ENCODE measurements around the gene ZDHHC3. TPM values are rescaled to one million over a fixed set of nuclear protein-coding genes. Genes with fewer than 3 reads are reported as not detected.

The ZDHHC3 gene
- total and polyA plus RNA-seq, 12 donors, result 30.1 to 148 (median 95.8) TPM

DNA sequence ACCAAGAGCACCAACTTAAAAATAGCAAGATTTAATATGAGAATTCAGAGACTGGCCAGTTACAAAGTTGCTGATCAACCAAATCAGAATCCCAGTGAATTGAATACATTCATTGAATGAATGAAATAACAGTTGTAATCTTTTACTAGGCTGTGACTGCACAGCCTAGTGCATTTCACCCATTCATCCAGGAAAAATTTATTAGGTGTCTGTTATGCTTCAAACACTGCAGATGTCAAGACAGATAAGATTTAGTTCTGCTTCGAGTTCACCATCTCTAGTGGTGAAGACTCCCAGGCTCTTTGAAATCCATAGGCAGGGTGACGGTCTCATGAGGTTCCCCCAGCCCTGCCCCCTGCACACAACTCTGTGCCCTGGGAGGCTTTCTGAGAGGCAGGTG, 72.7 kb downstream of the ZDHHC3 start:
- TF ChIP-seq, protein P1, sequence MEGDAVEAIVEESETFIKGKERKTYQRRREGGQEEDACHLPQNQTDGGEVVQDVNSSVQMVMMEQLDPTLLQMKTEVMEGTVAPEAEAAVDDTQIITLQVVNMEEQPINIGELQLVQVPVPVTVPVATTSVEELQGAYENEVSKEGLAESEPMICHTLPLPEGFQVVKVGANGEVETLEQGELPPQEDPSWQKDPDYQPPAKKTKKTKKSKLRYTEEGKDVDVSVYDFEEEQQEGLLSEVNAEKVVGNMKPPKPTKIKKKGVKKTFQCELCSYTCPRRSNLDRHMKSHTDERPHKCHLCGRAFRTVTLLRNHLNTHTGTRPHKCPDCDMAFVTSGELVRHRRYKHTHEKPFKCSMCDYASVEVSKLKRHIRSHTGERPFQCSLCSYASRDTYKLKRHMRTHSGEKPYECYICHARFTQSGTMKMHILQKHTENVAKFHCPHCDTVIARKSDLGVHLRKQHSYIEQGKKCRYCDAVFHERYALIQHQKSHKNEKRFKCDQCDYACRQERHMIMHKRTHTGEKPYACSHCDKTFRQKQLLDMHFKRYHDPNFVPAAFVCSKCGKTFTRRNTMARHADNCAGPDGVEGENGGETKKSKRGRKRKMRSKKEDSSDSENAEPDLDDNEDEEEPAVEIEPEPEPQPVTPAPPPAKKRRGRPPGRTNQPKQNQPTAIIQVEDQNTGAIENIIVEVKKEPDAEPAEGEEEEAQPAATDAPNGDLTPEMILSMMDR (IDR thresholded peaks at IDR 0.05), result no peak
- no peak for TF ChIP-seq POLR2A (IDR thresholded peaks at IDR 0.05)
- H3K27ac ChIP-seq, result no peak overlapping the region
- H3K4me3 ChIP-seq, result no peak overlapping the region
- no peaks in the 10 kb centered on the region for H3K9me3 ChIP-seq (replicated peaks in 1 of 3)
- DNase-seq, result no peak
- intact Hi-C loops (cut with DNase I), result no loop called here
- 36 to 43% (median 40%) methylated on average over 2 of the region's 2 CpGs for WGBS, 4 donors
- H3K36me3 ChIP-seq (replicated peaks in 1 of 2), result no peaks in the 10 kb centered on the region
- H3K27me3 ChIP-seq, result peaks cover 11% of the 10 kb centered on the region
- no peaks in the 10 kb centered on the region for H3K4me1 ChIP-seq (replicated peaks in 1 of 2)

GRCh38 chr3:44902628-44903027, 73.3 kb downstream of the ZDHHC3 start:
- Histone ChIP-seq H3K9me3 (replicated peaks in 1 of 3) (no peaks in the 10 kb centered on the region), H3K4me1 (replicated peaks in 1 of 2) (no peaks in the 10 kb centered on the region), H3K27me3 (peaks cover 11% of the 10 kb centered on the region), H3K4me3 (no peak overlapping the region), H3K36me3 (replicated peaks in 1 of 2) (no peaks in the 10 kb centered on the region), H3K27ac (no peak overlapping the region)
- no peak for TF ChIP-seq POLR2A (IDR thresholded peaks at IDR 0.05)
- TF ChIP-seq, protein P1 (IDR thresholded peaks at IDR 0.05), result no peak
- DNase-seq, result no peak
- intact Hi-C loops (cut with DNase I), result no loop called here
- WGBS, 4 donors, result 50 to 58% (median 51%) methylated on average over 4 of the region's 4 CpGs

DNA sequence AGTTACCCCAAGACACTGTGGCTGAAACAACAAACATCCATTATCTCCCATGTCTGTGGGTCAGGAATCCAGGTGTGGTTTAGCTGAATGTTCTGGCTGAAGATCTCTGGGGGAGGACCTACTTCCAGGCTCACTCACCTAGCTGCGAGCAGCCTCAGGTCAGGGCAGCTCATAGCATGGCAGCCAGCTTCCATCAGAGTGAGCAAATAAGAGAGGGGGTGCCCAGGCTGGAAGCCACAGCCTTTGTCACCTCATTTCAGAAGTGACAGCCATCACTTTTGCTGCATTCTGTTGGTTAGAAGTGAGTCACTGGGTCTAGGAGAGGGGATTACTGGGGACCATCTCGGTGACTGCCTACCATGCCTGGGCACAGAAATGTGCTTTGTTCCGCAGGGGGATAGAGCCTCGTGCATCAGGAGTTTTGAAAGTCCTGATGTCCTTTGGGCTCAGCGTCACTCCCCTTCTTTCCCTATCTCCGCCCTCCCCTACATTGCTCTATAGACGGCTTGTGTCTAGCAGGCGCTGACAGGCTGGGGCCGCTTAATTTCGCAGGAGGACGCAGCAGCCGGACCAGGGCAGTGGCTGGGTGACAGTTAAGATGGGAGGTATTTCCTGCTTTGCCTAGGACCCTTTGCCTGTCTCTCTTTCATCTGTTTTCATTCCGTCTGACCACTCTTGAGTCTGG, 76.1 kb downstream of the ZDHHC3 start:
- H3K4me1 ChIP-seq (replicated peaks in 1 of 2), result no peaks in the 10 kb centered on the region
- no peak overlapping the region for H3K27ac ChIP-seq
- no peak for DNase-seq
- no peak overlapping the region for H3K4me3 ChIP-seq
- no peaks in the 10 kb centered on the region for H3K9me3 ChIP-seq (replicated peaks in 1 of 3)
- peaks cover 11% of the 10 kb centered on the region for H3K27me3 ChIP-seq
- intact Hi-C loops (cut with DNase I), result no loop called here
- TF ChIP-seq, protein P1 (IDR thresholded peaks at IDR 0.05), result no peak
- no peak for TF ChIP-seq POLR2A (IDR thresholded peaks at IDR 0.05)
- H3K36me3 ChIP-seq (replicated peaks in 1 of 2), result no peaks in the 10 kb centered on the region
- WGBS, 4 donors, result 61 to 68% (median 62%) methylated on average over 13 of the region's 13 CpGs

- Histone ChIP-seq H3K36me3 (replicated peaks in 1 of 2) (no peaks in the 10 kb centered on the region), H3K27me3 (peaks cover 11% of the 10 kb centered on the region), H3K9me3 (replicated peaks in 1 of 3) (no peaks in the 10 kb centered on the region), H3K4me1 (replicated peaks in 1 of 2) (no peaks in the 10 kb centered on the region), H3K4me3 (no peak overlapping the region), H3K27ac (no peak overlapping the region)
- 84 to 87% (median 85%) methylated on average over 2 of the region's 2 CpGs for WGBS, 4 donors
- DNase-seq, result no peak
- intact Hi-C loops (cut with DNase I), result no loop called here
- TF ChIP-seq, protein P1 (IDR thresholded peaks at IDR 0.05), result no peak
- TF ChIP-seq POLR2A (IDR thresholded peaks at IDR 0.05), result no peak
These were observed 79.5 kb downstream of the ZDHHC3 start for GRCh38 chr3:44896440-44896839.

Measured in adrenal gland (tissue), 12 donors.